Subcutaneous adipose tissue (tissue), 4 donors: Measurements from ENCODE around the gene CHMP2A. TPM values are rescaled to one million over a fixed set of nuclear protein-coding genes. Genes with fewer than 3 reads are reported as not detected.

Source experiments
- CTCF ChIP-seq: fragments of 450-650 bp; IDR thresholded peaks from one replicate; pipeline ENCODE4 v1.5.1; 2016; ENCODE audit warnings: low read depth, mild to moderate bottlenecking, control low read depth, antibody characterized with exemption, moderate library complexity
- total RNA-seq, 4 donors: library from RNA; depleted of rRNA; stranded (reverse); fragments of >200 nt; gene quantifications; one replicate each; pipeline ENCODE4 v1.1.0, GENCODE V29; 2016

CHMP2A gene
- total RNA-seq, 4 donors from 2014 or later = 96.8 to 133 (median 106) TPM

GRCh38 chr19:58563034-58563573, 8.2 kb upstream of the CHMP2A start:
- TF ChIP-seq CTCF = no peak

- TF ChIP-seq CTCF = no peak
Measured at GRCh38 chr19:58562122-58563033, 7.5 kb upstream of the CHMP2A start.

- no peak for TF ChIP-seq CTCF
Measured at GRCh38 chr19:58561373-58562121, 6.6 kb upstream of the CHMP2A start.

GRCh38 chr19:58560921-58561320, 6.0 kb upstream of the CHMP2A start:
- no peak for TF ChIP-seq CTCF

GRCh38 chr19:58560007-58560887, 5.3 kb upstream of the CHMP2A start:
- TF ChIP-seq CTCF = no peak

- no peak for TF ChIP-seq CTCF
Measured at GRCh38 chr19:58559275-58560006, 4.5 kb upstream of the CHMP2A start.
